Left lung (tissue), 10 donors: ENCODE data around the gene GPR25. TPM values are rescaled to one million over a fixed set of nuclear protein-coding genes. Genes with fewer than 3 reads are reported as not detected.

Source experiments
- ATAC-seq: fragments of 200-7000 bp; cut with Tn5 transposase; one replicate; pipeline ENCODE4 v1.9.1; 2020; ENCODE audit warnings: moderate library complexity
- DNase-seq, 4 donors: peaks; one replicate each; pipeline ENCODE4 v3.0.0-alpha.2; 2013 to 2020
- H3K27ac ChIP-seq, 2 donors: fragments of 200-600 bp; sonication (generic) in 1 of 2; one replicate each; pipeline versions ENCODE4 v1.5.0 to v1.8.0; 2020 to 2021
- H3K27me3 ChIP-seq, 2 donors: fragments of 200-600 bp; sonication (generic) in 1 of 2; one replicate each; pipeline versions ENCODE4 v1.5.0 to v1.8.0; 2020 to 2021
- H3K36me3 ChIP-seq, 2 donors: fragments of 200-600 bp; sonication (generic) in 1 of 2; one replicate each; pipeline versions ENCODE4 v1.5.0 to v1.8.0; 2020 to 2021
- H3K4me1 ChIP-seq, 2 donors: fragments of 200-600 bp; one replicate each; pipeline ENCODE4 v1.8.0; 2021
- H3K4me3 ChIP-seq, 2 donors: fragments of 200-600 bp; sonication (generic) in 1 of 2; one replicate each; pipeline versions ENCODE4 v1.5.0 to v1.8.0; 2020 to 2021; ENCODE audit warnings: mild to moderate bottlenecking in 1 of 2
- H3K9me3 ChIP-seq, 2 donors: fragments of 200-600 bp; sonication (generic) in 1 of 2; one replicate each; pipeline versions ENCODE4 v1.5.0 to v1.8.0; 2020 to 2021
- CTCF ChIP-seq, 2 donors: fragments of 200-600 bp; sonication (generic) in 1 of 2; IDR thresholded peaks; one replicate each; pipeline versions ENCODE4 v1.5.0 to v1.8.0; 2021; ENCODE audit warnings: antibody characterized with exemption in 2 of 2
- intact Hi-C, 2 donors: fragments of 100-400 bp; cut with DNase I; formaldehyde crosslinking; loops; one replicate each; pipeline versions ENCODE4 v1.11.2 to v1.14.2; 2022
- polyA plus RNA-seq, 6 donors: library from polyadenylated mRNA; unstranded; fragments of 120-200 nt; gene quantifications; one replicate each; pipeline ENCODE4 v1.2.1, GENCODE V29; 2013; ENCODE audit not compliant: insufficient read length in 6 of 6
- total RNA-seq, 2 donors: library from RNA; stranded (reverse); fragmentation: NEBNext Ultra II Directional; extraction: Animal tissue kit (Norgen Biotek cat#: 25700); gene quantifications; one replicate each; pipeline ENCODE4 v1.2.1, GENCODE V29; 2021
- donor health status: DM: no; HTN: yes; CAD: no.
- donor health status: DM: no; HTN: no; CAD: no.

Gene GPR25
- total and polyA plus RNA-seq, 8 donors: 0.26 to 0.52 TPM; not detected in 6

GRCh38 chr1:200887036-200887435 lies 14.3 kb downstream of the GPR25 start:
- TF ChIP-seq CTCF (IDR thresholded peaks at IDR 0.05): no peak
- H3K36me3 ChIP-seq: no peaks in the 10 kb centered on the region
- DNase-seq: no peak
- no peak overlapping the region for H3K27ac ChIP-seq
- H3K4me1 ChIP-seq: peaks cover 11 to 32% of the 10 kb centered on the region in 2 donors
- ATAC-seq: no peak
- intact Hi-C loops: no loop called here
- no peaks in the 10 kb centered on the region for H3K9me3 ChIP-seq
- H3K4me3 ChIP-seq: no peak overlapping the region
- H3K27me3 ChIP-seq: peaks cover 0 to 29% of the 10 kb centered on the region in 2 donors

GRCh38 chr1:200887772-200888348 lies 15.1 kb downstream of the GPR25 start:
- peaks cover 0 to 35% of the 10 kb centered on the region in 2 donors for H3K27me3 ChIP-seq
- H3K27ac ChIP-seq: peak overlapping the region in 1 of 2 donors; percentile 48
- TF ChIP-seq CTCF (IDR thresholded peaks at IDR 0.05): no peak
- no peak overlapping the region for H3K4me3 ChIP-seq
- no peaks in the 10 kb centered on the region for H3K36me3 ChIP-seq
- intact Hi-C loops: no loop called here
- H3K9me3 ChIP-seq: no peaks in the 10 kb centered on the region
- ATAC-seq: no peak
- no peak for DNase-seq
- H3K4me1 ChIP-seq: peaks cover 11 to 34% of the 10 kb centered on the region in 2 donors

- Histone ChIP-seq H3K36me3 (no peaks in the 10 kb centered on the region), H3K27me3 (peaks cover 0 to 35% of the 10 kb centered on the region in 2 donors), H3K4me1 (peaks cover 11 to 34% of the 10 kb centered on the region in 2 donors), H3K27ac (peak overlapping the region in 1 of 2 donors; percentile 48), H3K9me3 (no peaks in the 10 kb centered on the region), H3K4me3 (no peak overlapping the region)
- intact Hi-C loops: no loop called here
- no peak for TF ChIP-seq CTCF (IDR thresholded peaks at IDR 0.05)
- DNase-seq (no peak), ATAC-seq (peak; percentile 10)
These were observed 15.6 kb downstream of the GPR25 start for GRCh38 chr1:200888349-200888838.

GRCh38 chr1:200889571-200889970 lies 16.8 kb downstream of the GPR25 start:
- Histone ChIP-seq H3K27me3 (peaks cover 0 to 35% of the 10 kb centered on the region in 2 donors), H3K27ac (no peak overlapping the region), H3K4me3 (no peak overlapping the region), H3K36me3 (no peaks in the 10 kb centered on the region), H3K9me3 (no peaks in the 10 kb centered on the region), H3K4me1 (peaks cover 11 to 34% of the 10 kb centered on the region in 2 donors)
- no peak for DNase-seq
- ATAC-seq: no peak
- TF ChIP-seq CTCF (IDR thresholded peaks at IDR 0.05): no peak
- intact Hi-C loops: no loop called here

GRCh38 chr1:200890027-200890426 lies 17.2 kb downstream of the GPR25 start:
- no peak overlapping the region for H3K4me3 ChIP-seq
- no peak for DNase-seq
- intact Hi-C loops: no loop called here
- TF ChIP-seq CTCF (IDR thresholded peaks at IDR 0.05): no peak
- peaks cover 11 to 34% of the 10 kb centered on the region in 2 donors for H3K4me1 ChIP-seq
- no peaks in the 10 kb centered on the region for H3K36me3 ChIP-seq
- no peaks in the 10 kb centered on the region for H3K9me3 ChIP-seq
- peaks cover 0 to 35% of the 10 kb centered on the region in 2 donors for H3K27me3 ChIP-seq
- no peak overlapping the region for H3K27ac ChIP-seq
- no peak for ATAC-seq
